GM12873 (cell line): Measurements from ENCODE around the gene GFI1B.

ENCODE experiments used
- TF ChIP-seq, protein P1 (sequence below): IDR thresholded peaks from 2 replicates; pipeline ENCODE4 v1.5.1; 2012; ENCODE audit warnings: low read depth, mild to moderate bottlenecking, moderate library complexity, low read length, control low read depth; ENCODE audit not compliant: insufficient read depth; ENCODE audit errors: missing control alignments

GFI1B gene

DNA sequence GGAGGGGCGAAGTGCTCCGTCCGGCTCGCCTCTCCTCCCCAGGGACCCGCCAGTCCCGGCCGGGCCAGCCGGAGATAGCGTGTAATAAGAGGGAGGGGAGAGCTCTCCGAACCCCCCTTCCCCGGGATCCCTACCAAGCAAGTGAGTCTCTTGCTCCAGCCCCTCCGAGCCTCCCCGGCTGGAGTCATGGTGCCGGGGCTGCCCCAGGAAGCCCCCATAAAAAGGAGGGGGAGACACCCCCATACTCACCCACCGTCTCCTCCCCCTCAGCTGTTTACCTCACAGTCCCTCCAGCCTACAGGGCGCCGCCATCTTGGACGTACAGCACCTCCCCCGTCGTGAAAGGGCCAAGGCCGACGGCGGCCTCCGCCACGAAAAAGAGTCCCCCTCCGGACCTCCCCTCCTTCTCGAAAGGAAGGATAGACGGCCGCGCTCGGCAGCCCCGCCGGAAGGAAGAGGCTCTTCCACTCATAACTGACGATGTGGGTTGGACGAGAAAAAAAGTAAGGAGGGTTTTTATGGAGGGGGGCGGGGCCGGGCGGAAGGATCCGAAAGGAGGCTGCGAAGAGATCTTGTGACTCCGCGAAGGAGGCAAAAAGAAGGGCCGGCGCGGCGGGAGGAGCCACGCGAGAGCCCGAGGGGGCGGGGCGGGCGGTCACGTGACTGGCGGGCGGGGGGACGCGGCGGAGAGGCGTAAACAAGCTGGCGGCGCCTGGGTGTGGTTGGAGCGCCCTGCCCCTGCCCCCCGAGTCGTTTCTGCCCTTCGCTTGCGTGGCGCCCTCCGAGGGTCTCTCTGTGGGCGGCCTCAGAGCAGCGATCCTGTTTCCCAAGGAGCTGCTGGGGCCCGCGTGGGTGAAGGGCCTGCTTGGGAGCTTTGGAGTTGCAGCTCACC lies 34.0 kb upstream of the GFI1B start, which contains the start of gene TSC1:
Gene TSC1, minus strand, starts transcription at position 323 of the 892 bp plus-strand sequence. CDS start 15,744 bp downstream, outside the sequence.
- TF ChIP-seq, protein P1, sequence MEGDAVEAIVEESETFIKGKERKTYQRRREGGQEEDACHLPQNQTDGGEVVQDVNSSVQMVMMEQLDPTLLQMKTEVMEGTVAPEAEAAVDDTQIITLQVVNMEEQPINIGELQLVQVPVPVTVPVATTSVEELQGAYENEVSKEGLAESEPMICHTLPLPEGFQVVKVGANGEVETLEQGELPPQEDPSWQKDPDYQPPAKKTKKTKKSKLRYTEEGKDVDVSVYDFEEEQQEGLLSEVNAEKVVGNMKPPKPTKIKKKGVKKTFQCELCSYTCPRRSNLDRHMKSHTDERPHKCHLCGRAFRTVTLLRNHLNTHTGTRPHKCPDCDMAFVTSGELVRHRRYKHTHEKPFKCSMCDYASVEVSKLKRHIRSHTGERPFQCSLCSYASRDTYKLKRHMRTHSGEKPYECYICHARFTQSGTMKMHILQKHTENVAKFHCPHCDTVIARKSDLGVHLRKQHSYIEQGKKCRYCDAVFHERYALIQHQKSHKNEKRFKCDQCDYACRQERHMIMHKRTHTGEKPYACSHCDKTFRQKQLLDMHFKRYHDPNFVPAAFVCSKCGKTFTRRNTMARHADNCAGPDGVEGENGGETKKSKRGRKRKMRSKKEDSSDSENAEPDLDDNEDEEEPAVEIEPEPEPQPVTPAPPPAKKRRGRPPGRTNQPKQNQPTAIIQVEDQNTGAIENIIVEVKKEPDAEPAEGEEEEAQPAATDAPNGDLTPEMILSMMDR, result no peak

DNA sequence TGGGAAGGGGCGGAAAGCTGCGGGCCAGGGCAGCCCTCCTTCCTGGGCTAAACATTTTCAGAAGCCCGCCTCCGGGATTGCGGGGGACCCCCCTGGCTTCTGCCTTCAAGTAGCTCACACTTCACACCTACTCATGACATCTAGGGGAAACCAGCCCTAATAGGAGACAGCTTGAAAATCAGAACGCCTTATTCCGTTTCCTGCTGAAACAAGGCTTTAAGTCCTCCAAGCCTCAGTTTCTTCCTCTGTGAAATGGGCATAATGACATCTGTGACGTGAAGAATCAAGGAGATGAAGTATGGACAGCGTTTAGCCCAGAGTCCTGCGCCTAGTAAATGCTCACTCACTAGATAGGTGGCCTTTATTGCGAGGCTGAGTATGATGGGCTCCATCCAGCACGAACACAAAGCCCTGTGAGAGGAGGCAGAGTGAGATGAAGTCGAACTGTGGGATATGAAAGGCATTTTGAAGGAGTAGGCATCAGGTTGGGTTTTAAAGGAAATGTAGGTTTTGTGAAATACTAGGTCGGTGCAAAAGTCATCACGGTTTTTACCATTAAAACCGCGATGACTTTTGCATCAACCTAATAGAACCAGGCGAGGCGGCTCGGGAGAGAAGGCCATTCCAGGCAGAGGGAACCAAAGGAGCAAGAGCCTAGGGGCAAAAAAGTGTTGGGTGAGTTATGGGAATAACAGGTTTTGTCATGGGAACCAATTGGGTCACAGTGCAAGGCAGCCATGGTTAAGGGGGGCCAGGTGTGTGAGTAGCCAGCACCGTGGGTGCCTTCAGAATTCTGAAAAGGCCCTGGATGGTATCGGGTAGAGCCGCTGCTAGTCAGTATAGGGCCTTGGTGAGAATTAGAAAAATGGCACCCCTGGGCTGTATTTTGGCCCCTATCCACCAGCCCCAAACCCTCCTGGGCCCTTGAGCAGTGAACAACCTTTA lies 33.0 kb upstream of the GFI1B start:
- TF ChIP-seq, protein P1, result no peak

DNA sequence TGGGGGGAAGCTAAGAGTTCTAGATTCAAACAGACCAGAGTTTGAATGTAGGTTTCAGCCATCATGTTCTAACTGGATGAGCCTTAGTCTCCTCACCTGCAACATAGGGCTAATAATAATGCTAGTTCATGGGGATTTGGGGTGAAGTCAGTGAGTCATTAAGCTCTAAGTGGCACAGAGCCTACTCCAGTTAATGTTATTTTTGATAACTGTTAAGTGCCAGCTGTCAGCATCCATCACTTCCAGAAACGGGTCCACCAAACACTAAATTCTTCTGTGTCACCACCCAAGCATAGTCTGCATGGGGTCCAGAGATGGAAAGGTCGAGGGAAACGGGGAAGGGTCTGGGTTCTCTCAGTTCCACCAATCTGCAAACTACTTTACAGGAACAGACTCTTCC lies 32.3 kb upstream of the GFI1B start:
- TF ChIP-seq, protein P1, result no peak

DNA sequence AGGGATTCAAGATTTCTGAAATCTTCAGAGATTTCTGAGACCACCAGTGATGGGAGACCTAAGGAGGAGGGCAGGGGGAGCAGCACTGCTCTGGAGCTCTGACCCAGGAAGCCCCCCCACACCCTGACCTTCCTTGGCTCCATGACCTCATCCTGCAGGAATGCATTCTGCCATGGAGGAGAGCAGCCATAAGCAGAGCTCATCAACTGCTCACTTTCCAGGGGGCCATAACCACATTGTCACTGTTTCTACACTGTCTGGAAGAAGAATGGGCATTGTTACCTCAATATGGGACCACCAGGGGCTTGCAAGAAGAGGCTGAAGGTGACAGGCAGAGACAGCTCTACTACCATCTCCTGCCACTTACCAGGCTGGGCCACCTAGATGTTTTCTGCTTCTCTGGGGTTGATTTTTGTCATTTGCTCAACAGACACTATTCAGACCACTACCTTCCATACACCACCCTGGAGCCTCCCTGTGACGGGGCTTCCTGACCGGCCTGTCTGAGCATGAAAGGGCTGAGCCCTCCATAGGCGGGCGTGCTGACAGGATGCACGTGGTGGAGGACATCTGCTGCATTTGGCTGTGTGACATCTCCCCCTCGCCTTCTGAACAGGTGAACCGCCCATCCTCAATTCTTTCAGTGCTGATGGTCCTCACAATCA lies 31.7 kb upstream of the GFI1B start:
- TF ChIP-seq, protein P1, result no peak

DNA sequence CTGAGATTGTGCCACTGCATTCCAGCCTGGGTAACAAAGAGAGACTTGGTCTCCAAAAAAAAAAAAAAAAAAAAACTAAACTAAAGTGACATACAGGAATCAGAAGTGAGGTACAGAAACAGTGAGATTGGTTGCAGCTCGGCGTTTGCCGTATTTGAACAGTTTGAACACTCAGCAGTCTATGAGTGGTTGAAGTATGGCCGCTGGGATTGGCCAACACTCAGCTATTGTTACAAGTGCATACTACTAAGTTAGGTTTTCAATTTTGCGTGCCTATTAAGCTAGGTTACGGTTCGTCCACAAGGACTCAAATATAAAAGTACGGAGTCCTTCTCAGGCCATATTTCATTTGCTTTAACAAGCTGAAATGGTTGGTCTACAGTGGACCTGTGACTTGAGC lies 30.7 kb upstream of the GFI1B start:
- TF ChIP-seq, protein P1, result no peak

DNA sequence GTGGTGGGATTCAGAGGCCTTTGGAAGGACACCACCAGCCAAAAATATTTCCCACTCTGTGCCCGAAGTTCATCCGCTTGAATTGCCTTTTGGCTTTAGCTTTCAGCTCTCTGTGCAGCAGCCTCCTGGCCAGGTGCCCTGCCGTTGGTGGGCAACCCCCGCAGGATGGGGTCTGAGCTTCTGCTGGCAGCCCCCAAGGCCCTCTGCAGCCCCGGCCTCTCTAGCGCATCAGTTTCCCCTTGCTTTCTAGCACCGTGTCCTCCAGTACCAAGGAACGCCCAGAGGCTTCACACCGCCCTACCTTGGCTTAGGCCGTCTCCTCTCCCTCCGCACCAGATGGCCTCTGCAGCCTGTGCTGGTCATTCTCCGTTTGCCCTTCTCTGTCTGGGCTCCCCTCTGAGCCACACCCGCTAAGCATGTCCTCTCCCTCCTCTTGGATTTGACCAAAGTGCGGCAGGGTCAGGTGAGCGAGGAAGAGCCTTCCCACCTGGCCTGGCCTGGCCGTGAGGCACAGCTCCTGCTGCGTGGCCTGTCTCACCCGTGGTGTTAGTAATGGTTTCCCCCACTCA lies 29.9 kb upstream of the GFI1B start:
- TF ChIP-seq, protein P1, result no peak
